HG03439 (cell line): ENCODE measurements around the gene IL9.

Experiments
- ATAC-seq: cut with Tn5 transposase; IDR thresholded peaks from one replicate; pipeline ENCODE4 v1.9.1; 2021; ENCODE audit warnings: mild to moderate bottlenecking, moderate library complexity; ENCODE audit not compliant: unreplicated experiment

IL9 gene

DNA sequence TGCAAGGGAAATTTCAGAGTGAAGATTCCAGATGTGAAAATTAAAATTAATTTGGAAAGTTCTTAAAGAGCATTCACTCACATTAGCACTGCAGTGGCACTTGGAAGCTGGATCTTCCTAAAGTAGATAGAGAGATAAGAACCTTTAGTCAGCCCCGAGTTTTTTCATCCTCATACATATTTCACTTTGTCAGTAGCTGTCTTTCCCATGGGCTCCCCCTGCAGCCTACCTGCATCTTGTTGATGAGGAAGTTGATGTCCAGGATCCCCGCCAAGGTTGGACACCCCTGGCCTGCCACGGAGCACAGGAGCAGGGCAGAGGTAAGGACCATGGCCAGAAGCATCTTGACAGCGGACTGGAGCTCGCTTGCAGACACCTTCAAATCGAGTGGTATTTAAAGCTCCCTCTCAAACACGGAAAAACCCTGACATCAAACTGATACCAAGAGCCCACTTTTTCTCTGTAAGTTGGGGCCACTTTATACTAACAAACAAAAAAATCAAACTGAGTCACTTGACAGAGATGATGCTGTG lies at the start of gene IL9:
TSS of gene IL9 (minus strand) at position 368 of the 533 bp plus-strand sequence. CDS start at position 343, 25 bp downstream.
- ATAC-seq, result no peak

GRCh38 chr5:135944967-135945560 lies 49.4 kb upstream of the IL9 start:
- ATAC-seq, result no peak

GRCh38 chr5:135944564-135944963 lies 48.9 kb upstream of the IL9 start:
- no peak for ATAC-seq

DNA sequence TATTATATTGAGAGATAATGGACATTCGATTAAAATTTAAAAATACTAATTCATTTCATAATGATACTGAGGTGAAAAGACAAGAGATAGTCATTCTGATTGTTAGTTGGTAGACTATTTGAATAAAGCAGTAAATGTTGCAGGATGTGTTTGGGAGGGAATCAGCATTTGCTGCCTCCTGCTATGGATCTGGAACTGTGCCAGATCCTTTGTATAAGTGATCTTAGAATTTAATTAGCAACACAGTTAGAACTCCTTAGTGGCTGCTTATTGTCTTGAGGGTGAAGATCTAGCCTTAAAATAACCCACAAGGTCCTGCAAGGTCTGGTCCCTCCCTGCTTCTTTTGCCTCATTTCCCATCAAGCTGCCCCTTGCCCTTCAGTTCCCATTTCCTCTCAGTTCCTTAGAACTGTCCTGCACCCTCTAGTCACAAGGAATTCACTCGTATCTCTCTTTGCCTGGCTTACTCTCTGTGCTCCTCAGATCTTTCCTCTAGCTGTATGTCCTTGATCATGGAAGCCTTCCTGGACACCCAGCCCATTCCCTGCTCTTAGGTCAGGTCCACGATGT lies 46.6 kb upstream of the IL9 start:
- no peak for ATAC-seq

GRCh38 chr5:135941711-135942110 lies 46.1 kb upstream of the IL9 start:
- ATAC-seq, result no peak

- ATAC-seq, result no peak
Observed at GRCh38 chr5:135937245-135937911, 41.7 kb upstream of the IL9 start.

DNA sequence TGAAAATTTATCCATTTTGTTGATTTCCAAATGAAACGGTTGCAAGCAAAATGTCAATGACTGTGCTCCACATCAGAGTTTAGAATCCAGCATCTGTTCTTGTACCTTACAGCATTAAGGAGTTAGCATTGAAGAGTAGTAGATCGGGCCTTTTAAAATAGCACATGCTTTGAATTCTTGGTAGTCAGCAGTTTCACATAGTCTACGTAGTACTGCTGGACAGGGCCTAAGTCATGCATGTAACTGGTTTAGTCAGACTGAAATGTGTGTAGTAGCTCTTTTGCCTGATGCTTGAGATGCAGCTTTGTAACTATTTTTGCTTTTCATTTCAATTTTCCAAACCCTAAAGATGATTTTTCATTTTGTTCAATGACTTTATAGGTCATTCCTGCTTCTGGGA lies 39.3 kb upstream of the IL9 start:
- no peak for ATAC-seq

- ATAC-seq, result no peak
Observed at GRCh38 chr5:135930949-135931295, 35.3 kb upstream of the IL9 start.

- no peak for ATAC-seq
Observed at GRCh38 chr5:135930029-135930948, 34.6 kb upstream of the IL9 start.

GRCh38 chr5:135921388-135921787 lies 25.7 kb upstream of the IL9 start:
- no peak for ATAC-seq

GRCh38 chr5:135920199-135920598 lies 24.6 kb upstream of the IL9 start:
- no peak for ATAC-seq

DNA sequence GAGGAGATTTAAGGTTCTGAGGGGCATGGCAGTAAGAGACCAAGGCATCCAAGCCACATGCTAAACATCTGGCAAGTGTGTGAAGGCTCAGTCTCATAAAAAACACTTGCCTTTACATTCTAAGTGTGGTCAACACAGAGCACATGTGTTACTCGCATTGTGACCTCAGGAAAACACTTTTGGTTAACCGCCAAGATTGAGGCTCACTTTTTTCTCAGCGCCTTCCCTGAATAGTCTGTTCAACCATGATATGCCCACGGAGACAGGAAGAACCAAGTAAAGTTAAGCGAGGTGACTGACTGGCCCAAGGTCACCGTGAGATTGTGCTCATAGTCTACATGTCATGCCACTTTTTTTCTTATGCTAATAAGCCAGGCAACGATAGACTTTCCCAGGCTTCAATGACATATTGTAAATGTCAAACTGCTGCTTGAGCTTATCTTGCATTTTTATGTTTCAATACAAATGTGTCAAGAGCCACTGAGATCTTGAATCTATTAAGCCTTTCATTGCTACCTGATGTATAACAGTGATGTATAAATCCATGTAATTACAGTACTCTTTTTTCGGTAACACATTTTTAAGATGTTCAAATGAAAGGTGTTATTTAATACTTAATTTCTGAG lies 21.1 kb upstream of the IL9 start:
- ATAC-seq, result no peak

DNA sequence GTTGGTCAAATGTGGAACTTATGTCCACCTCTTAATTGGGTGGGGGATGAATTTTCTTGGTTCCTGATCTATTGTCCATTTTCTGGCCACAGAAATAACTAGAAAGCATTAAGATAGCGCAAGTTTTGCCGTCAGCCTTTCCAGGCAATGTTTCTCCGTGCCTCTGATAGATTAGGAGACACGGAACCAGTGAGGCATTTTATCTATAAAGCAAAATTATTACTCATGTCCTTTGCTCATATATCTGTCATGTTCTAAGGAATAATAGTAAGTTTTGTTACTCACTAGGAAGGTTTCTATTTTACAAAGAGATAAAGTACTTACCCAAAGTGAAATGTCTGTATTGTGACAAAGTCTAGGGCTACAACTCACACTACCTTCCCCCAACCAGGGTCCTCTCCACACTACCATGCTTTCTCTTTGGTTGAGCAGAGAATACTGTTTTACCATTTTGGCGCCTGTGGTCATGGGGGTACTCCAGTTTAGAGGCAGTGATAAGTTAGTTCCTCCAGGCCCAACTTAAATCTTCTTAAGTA lies 19.9 kb upstream of the IL9 start:
- no peak for ATAC-seq

- ATAC-seq, result no peak
Observed at GRCh38 chr5:135913713-135914626, 18.3 kb upstream of the IL9 start.

- ATAC-seq, result no peak
Observed at GRCh38 chr5:135905144-135905543, 9.5 kb upstream of the IL9 start.

GRCh38 chr5:135901633-135902032 lies 6.0 kb upstream of the IL9 start:
- ATAC-seq, result no peak

- ATAC-seq, result no peak
Observed at GRCh38 chr5:135900276-135900675, 4.6 kb upstream of the IL9 start.

- no peak for ATAC-seq
Observed at GRCh38 chr5:135898651-135899050, 3.0 kb upstream of the IL9 start.

- no peak for ATAC-seq
Observed at GRCh38 chr5:135894789-135895188, 852 bp downstream of the IL9 start.

- no peak for ATAC-seq
Observed at GRCh38 chr5:135894276-135894675, 1.4 kb downstream of the IL9 start.
